Sigmoid colon (tissue), 7 donors: ENCODE data around the gene PAX3. TPM values are rescaled to one million over a fixed set of nuclear protein-coding genes. Genes with fewer than 3 reads are reported as not detected.

Experiments used
- DNase-seq: peaks from one replicate; pipeline ENCODE4 v3.0.0-alpha.2; 2019
- H3K27ac ChIP-seq, 4 donors: fragments of 200-600 bp; sonication (generic); one replicate each; pipeline ENCODE4 v1.5.1; 2016 to 2019; ENCODE audit warnings: mild to moderate bottlenecking in 1 of 4
- H3K27me3 ChIP-seq, 3 donors: fragments of 200-600 bp; sonication (generic); one replicate each; pipeline ENCODE4 v1.5.1; 2019; ENCODE audit warnings: mild to moderate bottlenecking in 1 of 3
- H3K36me3 ChIP-seq, 4 donors: fragments of 200-600 bp; sonication (generic); one replicate each; pipeline ENCODE4 v1.5.1; 2016 to 2019
- H3K4me1 ChIP-seq, 4 donors: fragments of 200-600 bp; sonication (generic); one replicate each; pipeline ENCODE4 v1.5.1; 2017 to 2019
- H3K4me3 ChIP-seq, 4 donors: fragments of 200-600 bp; sonication (generic); one replicate each; pipeline ENCODE4 v1.5.1; 2017 to 2019; ENCODE audit warnings: mild to moderate bottlenecking in 2 of 4, moderate library complexity in 1 of 4
- H3K9me3 ChIP-seq, 4 donors: fragments of 200-600 bp in 3 of 4; sonication (generic) in 3 of 4; one replicate each; pipeline versions ENCODE4 v1.5.1 to v1.6.1; 2013 to 2019
- EP300 ChIP-seq, 4 donors: sonication (generic); formaldehyde crosslinking; IDR thresholded peaks; one replicate each; pipeline ENCODE4 v1.6.1; 2017; ENCODE audit warnings: antibody characterized with exemption in 4 of 4
- POLR2A ChIP-seq, 2 donors: fragments of 450-650 bp; IDR thresholded peaks; one replicate each; pipeline ENCODE4 v1.6.1; 2016; ENCODE audit warnings: antibody characterized with exemption in 2 of 2, mild to moderate bottlenecking in 2 of 2, moderate library complexity in 2 of 2
- POLR2AphosphoS5 ChIP-seq, 4 donors: sonication (generic); formaldehyde crosslinking; IDR thresholded peaks; one replicate each; pipeline ENCODE4 v1.6.1; 2017; ENCODE audit warnings: antibody characterized with exemption in 4 of 4
- WGBS, 2 donors: extraction: QIAGEN DNeasy Blood & Tissue Kit; methylation state at CpG; one replicate each; pipeline ENCODE4 v1.1.7; 2013; 5-methylcytosine and 5-hydroxymethylcytosine counted together
- intact Hi-C: fragments of 100-400 bp; cut with DNase I; formaldehyde crosslinking; loops from one replicate; pipeline ENCODE4 v1.15.1; 2023
- polyA plus RNA-seq, 3 donors: library from polyadenylated mRNA; stranded (reverse); fragments of 200-250 nt; gene quantifications; one replicate each; pipeline ENCODE4 v1.2.3, GENCODE V29; 2013
- total RNA-seq, 4 donors: library from RNA; depleted of rRNA; stranded (reverse); fragments of >200 nt; gene quantifications; one replicate each; pipeline ENCODE4 v1.1.0, GENCODE V29; 2016
- TF ChIP-seq, protein P1 (sequence below), 4 experiments: fragments of 450-650 bp in 3 of 4; fragments of 200-600 bp in 1 of 4; IDR thresholded peaks; one replicate each; pipeline ENCODE4 v1.5.1; 2016 to 2019; ENCODE audit warnings: antibody characterized with exemption in 4 of 4, mild to moderate bottlenecking in 3 of 4, moderate library complexity in 2 of 4
- donor health status: healthy with polysubstance abuse.
- donor health status: Bipolar disorder and iron deficiency.
- donor health status: healthy.

The PAX3 gene
- total and polyA plus RNA-seq, 7 donors, result not detected

DNA sequence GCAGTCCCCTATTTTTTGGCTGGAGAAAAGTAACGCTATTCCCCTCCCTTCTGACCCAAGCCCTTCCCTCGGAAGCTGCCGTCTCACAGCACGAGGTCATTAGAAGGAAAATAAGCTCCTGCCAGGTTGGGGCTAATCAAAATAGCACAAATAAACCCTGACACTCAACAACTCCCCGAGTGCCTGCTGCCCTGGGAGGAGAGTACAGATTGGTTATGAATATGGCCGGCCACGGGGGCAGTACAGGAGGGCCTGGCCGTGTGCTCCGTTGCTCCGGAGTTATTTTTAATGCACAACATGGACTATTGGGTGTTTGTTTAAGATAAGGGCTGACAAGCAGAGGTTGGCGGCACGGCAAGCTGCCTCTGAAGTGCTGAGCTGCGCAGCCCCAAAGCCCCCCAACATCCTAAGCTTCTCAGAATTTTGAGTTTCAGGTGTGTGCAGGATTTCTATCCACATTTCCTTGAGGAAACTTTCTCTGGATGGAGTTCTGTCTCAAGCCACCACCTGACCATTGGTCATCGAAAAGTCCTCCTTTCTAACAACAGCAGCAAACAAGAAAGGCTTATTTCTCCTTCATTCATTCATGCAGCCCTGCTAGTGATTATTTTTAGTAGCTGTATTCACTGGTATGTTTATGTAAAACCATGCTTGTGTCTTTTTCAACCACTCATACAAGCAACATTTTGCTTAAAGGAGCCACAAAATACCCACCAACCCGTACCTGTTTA is 58.7 kb downstream of the PAX3 start:
- Histone ChIP-seq H3K27me3 (peaks cover 0 to 44% (median 18%) of the 10 kb centered on the region in 3 donors), H3K4me3 (no peak overlapping the region), H3K9me3 (no peaks in the 10 kb centered on the region), H3K4me1 (no peaks in the 10 kb centered on the region), H3K27ac (no peak overlapping the region), H3K36me3 (no peaks in the 10 kb centered on the region)
- intact Hi-C loops, result no loop called here
- TF ChIP-seq EP300 (IDR thresholded peaks at IDR 0.05), result no peak
- TF ChIP-seq, protein P1, sequence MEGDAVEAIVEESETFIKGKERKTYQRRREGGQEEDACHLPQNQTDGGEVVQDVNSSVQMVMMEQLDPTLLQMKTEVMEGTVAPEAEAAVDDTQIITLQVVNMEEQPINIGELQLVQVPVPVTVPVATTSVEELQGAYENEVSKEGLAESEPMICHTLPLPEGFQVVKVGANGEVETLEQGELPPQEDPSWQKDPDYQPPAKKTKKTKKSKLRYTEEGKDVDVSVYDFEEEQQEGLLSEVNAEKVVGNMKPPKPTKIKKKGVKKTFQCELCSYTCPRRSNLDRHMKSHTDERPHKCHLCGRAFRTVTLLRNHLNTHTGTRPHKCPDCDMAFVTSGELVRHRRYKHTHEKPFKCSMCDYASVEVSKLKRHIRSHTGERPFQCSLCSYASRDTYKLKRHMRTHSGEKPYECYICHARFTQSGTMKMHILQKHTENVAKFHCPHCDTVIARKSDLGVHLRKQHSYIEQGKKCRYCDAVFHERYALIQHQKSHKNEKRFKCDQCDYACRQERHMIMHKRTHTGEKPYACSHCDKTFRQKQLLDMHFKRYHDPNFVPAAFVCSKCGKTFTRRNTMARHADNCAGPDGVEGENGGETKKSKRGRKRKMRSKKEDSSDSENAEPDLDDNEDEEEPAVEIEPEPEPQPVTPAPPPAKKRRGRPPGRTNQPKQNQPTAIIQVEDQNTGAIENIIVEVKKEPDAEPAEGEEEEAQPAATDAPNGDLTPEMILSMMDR (IDR thresholded peaks at IDR 0.05), result no peak
- TF ChIP-seq POLR2AphosphoS5 (IDR thresholded peaks at IDR 0.05), result no peak
- no peak for TF ChIP-seq POLR2A (IDR thresholded peaks at IDR 0.05)
- no peak for DNase-seq
- 6 to 8% methylated on average over 15 of the region's 15 CpGs for WGBS, 2 donors

DNA sequence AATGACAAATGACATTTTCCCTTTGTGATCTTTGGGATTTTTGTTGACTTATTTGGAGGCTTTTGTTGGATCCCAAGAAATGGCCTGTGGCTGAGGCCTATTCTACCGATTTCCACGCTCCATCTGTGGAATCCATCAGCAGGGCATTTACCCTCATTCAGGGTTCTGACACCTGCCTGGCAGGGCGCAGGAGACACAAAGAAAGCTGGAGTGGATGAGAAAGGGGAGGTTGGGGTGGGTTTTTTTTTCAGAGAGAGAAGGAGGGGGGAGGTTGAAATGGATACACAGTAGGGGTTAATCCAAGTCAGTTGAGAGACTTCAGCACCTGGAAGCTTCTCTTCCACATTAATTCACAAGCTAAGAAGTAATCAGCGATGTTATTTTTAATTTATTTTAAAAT is 59.7 kb downstream of the PAX3 start:
- WGBS, 2 donors, result 54 to 69% methylated on average over 4 of the region's 4 CpGs
- peaks cover 0 to 44% (median 18%) of the 10 kb centered on the region in 3 donors for H3K27me3 ChIP-seq
- TF ChIP-seq POLR2A (IDR thresholded peaks at IDR 0.05) (no peak), POLR2AphosphoS5 (IDR thresholded peaks at IDR 0.05) (no peak), EP300 (IDR thresholded peaks at IDR 0.05) (no peak)
- TF ChIP-seq, protein P1 (IDR thresholded peaks at IDR 0.05), result no peak

DNA sequence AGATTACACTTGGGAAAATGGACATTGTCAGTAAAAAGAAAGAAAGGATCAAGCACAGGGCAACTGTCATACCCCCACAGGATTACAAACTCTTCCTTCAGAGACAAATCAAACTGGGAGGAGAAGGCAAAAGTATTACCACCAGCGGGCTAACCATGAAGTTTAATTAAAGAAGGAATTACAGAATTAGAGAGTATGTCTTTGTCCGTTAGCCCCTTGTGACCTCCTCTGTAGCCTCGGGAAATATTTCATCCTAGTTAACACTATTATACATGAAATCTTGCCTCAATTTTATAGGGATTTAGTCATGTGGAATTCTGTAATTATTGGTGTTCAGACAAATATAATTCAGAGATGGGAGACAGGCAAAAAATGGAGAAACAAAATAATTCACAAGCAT is 60.7 kb downstream of the PAX3 start:
- TF ChIP-seq EP300 (IDR thresholded peaks at IDR 0.05), result no peak
- no peak for TF ChIP-seq POLR2AphosphoS5 (IDR thresholded peaks at IDR 0.05)
- no peak for TF ChIP-seq POLR2A (IDR thresholded peaks at IDR 0.05)
- TF ChIP-seq, protein P1 (IDR thresholded peaks at IDR 0.05), result no peak
- H3K27me3 ChIP-seq, result peaks cover 0 to 52% (median 18%) of the 10 kb centered on the region in 3 donors
- H3K4me3 ChIP-seq, result no peak overlapping the region
- no peak overlapping the region for H3K27ac ChIP-seq
- H3K9me3 ChIP-seq, result no peaks in the 10 kb centered on the region
- intact Hi-C loops, result no loop called here
- H3K36me3 ChIP-seq, result no peaks in the 10 kb centered on the region
- DNase-seq, result no peak
- no peaks in the 10 kb centered on the region for H3K4me1 ChIP-seq
- WGBS, 2 donors, result 74 to 77% methylated on average over 3 of the region's 3 CpGs

More for the DNA sequence above, 59.7 kb downstream of the PAX3 start:
- DNase-seq, result no peak
- Histone ChIP-seq H3K27ac (no peak overlapping the region), H3K9me3 (no peaks in the 10 kb centered on the region), H3K4me1 (no peaks in the 10 kb centered on the region), H3K36me3 (no peaks in the 10 kb centered on the region), H3K4me3 (no peak overlapping the region)
- intact Hi-C loops, result no loop called here

DNA sequence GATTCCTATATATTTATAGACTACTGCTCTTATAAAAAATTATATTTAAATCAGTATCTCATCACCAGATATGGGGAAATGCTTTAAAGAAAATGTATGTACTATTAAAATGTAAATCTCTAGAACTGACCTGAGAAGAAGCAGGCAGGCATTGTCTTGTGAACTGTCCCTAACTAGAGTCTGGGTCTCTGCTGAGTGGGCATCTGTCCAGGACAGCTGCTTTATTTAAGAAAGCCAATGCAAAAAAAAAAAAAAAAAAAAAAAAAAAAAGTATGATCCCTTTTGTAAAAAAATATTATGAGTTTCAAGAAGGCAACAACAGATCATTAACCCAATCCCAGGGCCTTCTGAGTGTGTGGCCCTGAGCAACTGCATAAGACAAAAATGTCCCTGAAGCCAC is 66.0 kb downstream of the PAX3 start:
- Histone ChIP-seq H3K9me3 (no peaks in the 10 kb centered on the region), H3K36me3 (no peaks in the 10 kb centered on the region), H3K4me3 (no peak overlapping the region), H3K27ac (no peak overlapping the region), H3K4me1 (no peaks in the 10 kb centered on the region), H3K27me3 (peaks cover 0 to 11% (median 0%) of the 10 kb centered on the region in 3 donors)
- intact Hi-C loops, result no loop called here
- no peak for DNase-seq
- TF ChIP-seq EP300 (IDR thresholded peaks at IDR 0.05) (no peak), POLR2A (IDR thresholded peaks at IDR 0.05) (no peak), POLR2AphosphoS5 (IDR thresholded peaks at IDR 0.05) (no peak)
- TF ChIP-seq, protein P1 (IDR thresholded peaks at IDR 0.05), result no peak

DNA sequence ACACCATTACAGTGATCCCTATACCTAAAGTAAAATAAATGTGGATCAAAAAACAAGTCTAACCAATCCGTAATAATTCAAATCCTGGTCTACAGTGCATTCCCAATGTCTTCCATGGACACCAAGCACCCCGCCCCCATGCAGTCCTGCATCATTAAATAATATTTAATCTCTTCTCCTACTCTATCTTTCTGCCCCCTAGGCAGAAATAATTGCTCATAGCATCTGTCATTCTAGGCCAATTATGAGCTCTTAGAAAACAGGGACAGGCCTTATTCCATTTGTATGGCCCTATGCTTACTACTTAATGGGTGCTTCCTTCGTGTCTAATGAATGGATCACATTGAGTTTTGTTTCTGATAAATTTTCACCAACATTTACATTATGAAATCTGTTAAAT is 66.4 kb downstream of the PAX3 start:
- TF ChIP-seq, protein P1 (IDR thresholded peaks at IDR 0.05), result no peak
- TF ChIP-seq EP300 (IDR thresholded peaks at IDR 0.05) (no peak), POLR2A (IDR thresholded peaks at IDR 0.05) (no peak)
- Histone ChIP-seq H3K36me3 (no peaks in the 10 kb centered on the region), H3K27me3 (peaks cover 0 to 9% (median 0%) of the 10 kb centered on the region in 3 donors), H3K27ac (no peak overlapping the region), H3K4me3 (no peak overlapping the region), H3K9me3 (no peaks in the 10 kb centered on the region), H3K4me1 (no peaks in the 10 kb centered on the region)
- intact Hi-C loops, result no loop called here
- WGBS, 2 donors, result 86 to 88% methylated on average over 3 of the region's 3 CpGs
- no peak for DNase-seq
